Measurements from ENCODE around the gene TRABD2B. TPM values are rescaled to one million over a fixed set of nuclear protein-coding genes. Genes with fewer than 3 reads are reported as not detected.

Gene TRABD2B
- total and polyA plus RNA-seq, 2 donors (not counting 3 experiments of a cell fraction or from before 2014, with no cell fraction given): not detected

DNA sequence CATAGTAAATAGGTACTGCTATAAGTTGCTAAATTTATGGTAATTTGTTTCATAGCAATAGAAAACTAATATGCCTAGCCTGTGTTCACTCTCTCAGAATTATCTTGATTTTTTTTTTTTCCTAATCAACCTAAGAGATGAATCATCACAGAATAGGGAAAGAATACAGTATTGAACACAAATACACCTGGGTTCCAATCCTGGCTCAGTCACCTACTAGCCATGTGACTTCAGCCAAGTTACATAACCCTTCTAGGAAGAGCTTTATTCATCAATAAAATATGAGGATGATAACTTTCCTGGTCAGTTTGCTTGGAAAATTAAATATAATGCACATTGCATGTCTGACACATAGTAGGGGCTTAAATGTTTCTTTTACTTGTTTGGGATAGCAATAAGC is 279.8 kb downstream of the TRABD2B start:
- no peak for DNase-seq (ENCODE audit: low read depth, low spot score)
- Histone ChIP-seq H4K20me1 (replicated peaks; ENCODE audit: control insufficient read depth, extremely low read depth, insufficient read depth, low read length) (no peaks in the 10 kb centered on the region), H3K9ac (replicated peaks; ENCODE audit: extremely low read depth, insufficient read depth, low read length) (no peak overlapping the region), H3K79me2 (ENCODE audit: control insufficient read depth, insufficient read depth, low read length) (no peaks in the 10 kb centered on the region), H3K27ac (ENCODE audit: insufficient read depth, low read depth, low read length) (no peak overlapping the region), H3K4me1 (ENCODE audit: control insufficient read depth, extremely low read depth, insufficient read depth, low read length) (no peaks in the 10 kb centered on the region), H3K27me3 (ENCODE audit: control insufficient read depth in 2 of 2, insufficient read depth in 2 of 2, low read length in 2 of 2) (peaks cover 35 to 37% of the 10 kb centered on the region in 2 experiments), H2AFZ (ENCODE audit: low read depth, low read length) (no peak overlapping the region), H3K4me3 (replicated peaks in 1 of 3; ENCODE audit: insufficient read depth in 1 of 3, low read depth in 1 of 3, low read length in 3 of 3) (no peak overlapping the region), H3K9me3 (replicated peaks; ENCODE audit: control insufficient read depth, insufficient read depth, low read length) (no peaks in the 10 kb centered on the region), H3K4me2 (ENCODE audit: insufficient read depth, low read length) (no peak overlapping the region), H3K9me1 (replicated peaks; ENCODE audit: control insufficient read depth, extremely low read depth, insufficient read depth, low read length) (no peaks in the 10 kb centered on the region), H3K36me3 (ENCODE audit: control insufficient read depth in 2 of 2, extremely low read depth in 1 of 2, insufficient read depth in 2 of 2, low read length in 2 of 2) (no peaks in the 10 kb centered on the region)
- intact Hi-C loops (cut with micrococcal nuclease): no loop called here
- CTCF ChIA-PET: interaction anchor here (3.3 to 11.6 kb wide), 4 partner anchors 9 to 286 kb away, joined by 8 to 182 read pairs (median 22); partner anchors contain the start of gene FOXD2
- TF ChIP-seq, protein P1, sequence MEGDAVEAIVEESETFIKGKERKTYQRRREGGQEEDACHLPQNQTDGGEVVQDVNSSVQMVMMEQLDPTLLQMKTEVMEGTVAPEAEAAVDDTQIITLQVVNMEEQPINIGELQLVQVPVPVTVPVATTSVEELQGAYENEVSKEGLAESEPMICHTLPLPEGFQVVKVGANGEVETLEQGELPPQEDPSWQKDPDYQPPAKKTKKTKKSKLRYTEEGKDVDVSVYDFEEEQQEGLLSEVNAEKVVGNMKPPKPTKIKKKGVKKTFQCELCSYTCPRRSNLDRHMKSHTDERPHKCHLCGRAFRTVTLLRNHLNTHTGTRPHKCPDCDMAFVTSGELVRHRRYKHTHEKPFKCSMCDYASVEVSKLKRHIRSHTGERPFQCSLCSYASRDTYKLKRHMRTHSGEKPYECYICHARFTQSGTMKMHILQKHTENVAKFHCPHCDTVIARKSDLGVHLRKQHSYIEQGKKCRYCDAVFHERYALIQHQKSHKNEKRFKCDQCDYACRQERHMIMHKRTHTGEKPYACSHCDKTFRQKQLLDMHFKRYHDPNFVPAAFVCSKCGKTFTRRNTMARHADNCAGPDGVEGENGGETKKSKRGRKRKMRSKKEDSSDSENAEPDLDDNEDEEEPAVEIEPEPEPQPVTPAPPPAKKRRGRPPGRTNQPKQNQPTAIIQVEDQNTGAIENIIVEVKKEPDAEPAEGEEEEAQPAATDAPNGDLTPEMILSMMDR (IDR thresholded peaks at IDR 0.05; ENCODE audit: extremely low read depth in 1 of 2, insufficient read depth in 1 of 2, low read depth in 1 of 2, low read length in 2 of 2): no peak
- TF ChIP-seq GATA2 (IDR thresholded peaks at IDR 0.05; ENCODE audit: insufficient read depth, insufficient read length, low read depth, low read length) (no peak), MYC (IDR thresholded peaks at IDR 0.05; ENCODE audit: low read depth, low read length) (no peak), JUN (IDR thresholded peaks at IDR 0.05; ENCODE audit: borderline replicate concordance, insufficient read depth, insufficient read length, low read depth) (no peak), EZH2 (IDR thresholded peaks at IDR 0.05; ENCODE audit: borderline replicate concordance, low read depth, low read length, severe bottlenecking) (no peak), POLR2A (IDR thresholded peaks at IDR 0.05; ENCODE audit: low read depth, low read length) (no peak), POLR2AphosphoS5 (IDR thresholded peaks at IDR 0.05; ENCODE audit: insufficient read depth, low read depth, low read length) (no peak), FOS (IDR thresholded peaks at IDR 0.05; ENCODE audit: borderline replicate concordance, insufficient read depth, low read length) (no peak)
- TF ChIP-seq, protein P2, sequence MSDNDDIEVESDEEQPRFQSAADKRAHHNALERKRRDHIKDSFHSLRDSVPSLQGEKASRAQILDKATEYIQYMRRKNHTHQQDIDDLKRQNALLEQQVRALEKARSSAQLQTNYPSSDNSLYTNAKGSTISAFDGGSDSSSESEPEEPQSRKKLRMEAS (IDR thresholded peaks at IDR 0.05; ENCODE audit: insufficient read depth, insufficient read length): no peak
- POLR2A ChIA-PET: no interaction called here
- BruUV-seq (replicated peaks): no TSS peak
- dilution Hi-C loops (cut with MboI; ENCODE audit: extremely low pct_ligation_motif_present, low sequenced_read_pairs): no loop called here
- no peak for FAIRE-seq
